H1 (cell line): ENCODE measurements around the gene CRTC2. TPM values are rescaled to one million over a fixed set of nuclear protein-coding genes. Genes with fewer than 3 reads are reported as not detected.

ENCODE experiments used
- CTCF ChIA-PET: fragments of 300-600 bp; sonication (Branson Sonifier 250); formaldehyde crosslinking; loops from one replicate; lab custom pipeline; 2021; ENCODE audit not compliant: partially characterized antibody; lab: Charles Lee
- POLR2A ChIA-PET: fragments of 300-600 bp; sonication (Branson Sonifier 250); formaldehyde crosslinking; loops from one replicate; lab custom pipeline; 2021; ENCODE audit warnings: inconsistent platforms; ENCODE audit not compliant: partially characterized antibody; lab: Charles Lee
- DNase-seq, 2 experiments: peaks; one replicate each; pipeline versions ENCODE4 v3.0.0 to v3.0.0-alpha.2; 2010 to 2022; ENCODE audit warnings: low spot score in 2 of 2, low read depth in 1 of 2, mixed read lengths in 1 of 2
- FAIRE-seq: peaks from 2 replicates; lab custom pipeline; 2011; peaks lifted over from hg19 to GRCh38; lab: Jason Lieb, UNC
- H2AFZ ChIP-seq: 2 replicates; pipeline ENCODE4 v1.8.1; 2012; ENCODE audit warnings: low read length, inconsistent platforms
- H2AK5ac ChIP-seq: 2 replicates; pipeline ENCODE4 v1.6.1; 2013; ENCODE audit warnings: low read depth, low read length
- H2BK120ac ChIP-seq: replicated peaks from 2 replicates; pipeline ENCODE3; 2013; ENCODE audit warnings: low read depth, low read length, inconsistent platforms
- H2BK12ac ChIP-seq: 2 replicates; pipeline ENCODE4 v1.6.1; 2013; ENCODE audit warnings: low read depth, low read length
- H2BK15ac ChIP-seq: 2 replicates; pipeline ENCODE4 v1.6.1; 2013; ENCODE audit warnings: low read length
- H2BK20ac ChIP-seq: 2 replicates; pipeline ENCODE4 v1.6.1; 2013; ENCODE audit warnings: low read length
- H2BK5ac ChIP-seq: 2 replicates; pipeline ENCODE4 v1.6.1; 2013; ENCODE audit warnings: low read depth, low read length
- H3K14ac ChIP-seq: 2 replicates; pipeline ENCODE4 v1.6.1; 2013; ENCODE audit warnings: inconsistent platforms; ENCODE audit not compliant: insufficient read length
- H3K18ac ChIP-seq: 2 replicates; pipeline ENCODE4 v1.6.1; 2013; ENCODE audit warnings: low read length; ENCODE audit errors: extremely low read depth
- H3K23ac ChIP-seq: 2 replicates; pipeline ENCODE4 v1.6.1; 2013; ENCODE audit warnings: inconsistent platforms; ENCODE audit not compliant: insufficient read length
- H3K23me2 ChIP-seq: 2 replicates; pipeline ENCODE4 v1.6.1; 2013; ENCODE audit warnings: low read depth, low read length
- H3K27ac ChIP-seq: 2 replicates; pipeline ENCODE4 v1.6.1; 2011; ENCODE audit warnings: low read depth, low read length, inconsistent platforms
- H3K27me3 ChIP-seq, 4 experiments: replicated peaks in 1 of 4; 1 replicate in 1 of 4; 2 replicates in 3 of 4; pipeline versions ENCODE4 v1.6.1 to v1.8.1; 2011 to 2013; ENCODE audit warnings: low read length in 3 of 4, mild to moderate bottlenecking in 3 of 4, inconsistent platforms in 2 of 4, mixed read lengths in 2 of 4, moderate library complexity in 1 of 4; ENCODE audit not compliant: control insufficient read depth in 3 of 4, insufficient read depth in 3 of 4; ENCODE audit errors: extremely low read depth in 1 of 4
- H3K36me3 ChIP-seq, 4 experiments: 2 replicates each; pipeline versions ENCODE4 v1.6.1 to v1.8.1; 2011 to 2013; ENCODE audit warnings: mild to moderate bottlenecking in 4 of 4, low read length in 3 of 4, moderate library complexity in 2 of 4, control low read depth in 1 of 4, inconsistent platforms in 1 of 4; ENCODE audit not compliant: insufficient read depth in 4 of 4, control insufficient read depth in 2 of 4
- H3K4ac ChIP-seq: replicated peaks from 2 replicates; pipeline ENCODE3; 2013; ENCODE audit warnings: low read length, low read depth, mixed read lengths, inconsistent platforms; ENCODE audit not compliant: insufficient read length
- H3K4me1 ChIP-seq, 4 experiments: replicated peaks in 1 of 4; 1 replicate in 1 of 4; 2 replicates in 3 of 4; pipeline versions ENCODE4 v1.6.1 to v1.8.1; 2011 to 2013; ENCODE audit warnings: low read length in 3 of 4, inconsistent platforms in 2 of 4, mixed read lengths in 1 of 4; ENCODE audit not compliant: insufficient read depth in 4 of 4, control insufficient read depth in 3 of 4
- H3K4me2 ChIP-seq, 2 experiments: 2 replicates each; pipeline versions ENCODE4 v1.6.1 to v1.8.1; 2011 to 2013; ENCODE audit warnings: low read depth in 2 of 2, low read length in 2 of 2, control low read depth in 1 of 2, inconsistent platforms in 1 of 2, mild to moderate bottlenecking in 1 of 2; ENCODE audit not compliant: insufficient read depth in 1 of 2
- H3K4me3 ChIP-seq, 4 experiments: fragments of 200-600, 300-600 bp in 1 of 4; sonication (generic), shearing (Covaris generic), sonication (Bioruptor Twin) in 1 of 4; 2 replicates each; pipeline versions ENCODE4 v1.5.1 to v1.8.1; 2011 to 2016; ENCODE audit warnings: low read length in 4 of 4, low read depth in 3 of 4, control low read depth in 2 of 4, inconsistent platforms in 2 of 4, mild to moderate bottlenecking in 2 of 4, mixed read lengths in 1 of 4, moderate library complexity in 1 of 4; ENCODE audit not compliant: insufficient read depth in 2 of 4; ENCODE audit errors: extremely low read depth in 1 of 4
- H3K56ac ChIP-seq: replicated peaks from 2 replicates; pipeline ENCODE3; 2013; ENCODE audit warnings: low read depth, mild to moderate bottlenecking, mixed read lengths, low read length, inconsistent platforms; ENCODE audit not compliant: insufficient read length
- H3K79me1 ChIP-seq: 2 replicates; pipeline ENCODE4 v1.6.1; 2013; ENCODE audit warnings: low read depth, low read length, control low read depth
- H3K79me2 ChIP-seq, 2 experiments: 2 replicates each; pipeline versions ENCODE4 v1.6.1 to v1.8.1; 2012 to 2013; ENCODE audit warnings: low read length in 2 of 2, mild to moderate bottlenecking in 2 of 2, inconsistent platforms in 1 of 2; ENCODE audit not compliant: insufficient read depth in 2 of 2, control insufficient read depth in 1 of 2
- H3K9ac ChIP-seq, 4 experiments: replicated peaks in 1 of 4; 1 replicate in 1 of 4; 2 replicates in 3 of 4; pipeline versions ENCODE4 v1.6.1 to v1.8.1; 2011 to 2013; ENCODE audit warnings: low read depth in 3 of 4, low read length in 3 of 4, control low read depth in 2 of 4, mild to moderate bottlenecking in 2 of 4, moderate library complexity in 2 of 4, inconsistent platforms in 1 of 4; ENCODE audit errors: extremely low read depth in 1 of 4
- H3K9me3 ChIP-seq, 2 experiments: 2 replicates each; pipeline versions ENCODE4 v1.6.1 to v1.8.1; 2012 to 2013; ENCODE audit warnings: mild to moderate bottlenecking in 2 of 2, moderate library complexity in 2 of 2, control low read depth in 1 of 2, inconsistent platforms in 1 of 2, low read depth in 1 of 2, low read length in 1 of 2, mixed read lengths in 1 of 2; ENCODE audit not compliant: insufficient read depth in 2 of 2
- H4K20me1 ChIP-seq, 2 experiments: replicated peaks in 1 of 2; 2 replicates each; pipeline versions ENCODE3 to v1.8.1; 2011 to 2013; ENCODE audit warnings: inconsistent platforms in 2 of 2, low read length in 2 of 2, mild to moderate bottlenecking in 1 of 2; ENCODE audit not compliant: insufficient read depth in 2 of 2, control insufficient read depth in 1 of 2
- H4K5ac ChIP-seq: 2 replicates; pipeline ENCODE4 v1.6.1; 2013; ENCODE audit warnings: low read length, low read depth, mixed read lengths, inconsistent platforms; ENCODE audit not compliant: insufficient read length
- H4K8ac ChIP-seq: 2 replicates; pipeline ENCODE4 v1.8.0; 2013; ENCODE audit warnings: mild to moderate bottlenecking, moderate library complexity, low read length, inconsistent platforms; ENCODE audit not compliant: insufficient read depth; ENCODE audit errors: extremely low read depth
- H4K91ac ChIP-seq: replicated peaks from 2 replicates; pipeline ENCODE3; 2013; ENCODE audit warnings: low read length, mixed read lengths, inconsistent platforms; ENCODE audit not compliant: insufficient read length
- RFX5 ChIP-seq: IDR thresholded peaks from 2 replicates; pipeline ENCODE4 v1.6.1; 2011; ENCODE audit warnings: low read depth, low read length, improper control_type of control experiment, borderline replicate concordance
- SP1 ChIP-seq: IDR thresholded peaks from 2 replicates; pipeline ENCODE4 v1.6.1; 2011; ENCODE audit warnings: low read depth, low read length
- WGBS, 2 experiments: shearing (Covaris generic) in 1 of 2; methylation state at CpG; one replicate each; pipeline versions ENCODE4 v1.1.6 to v1.1.7; 2013 to 2015; ENCODE audit warnings: low lambda C conversion rate in 2 of 2, mixed read lengths in 2 of 2, inconsistent platforms in 1 of 2, low coverage in 1 of 2, missing lambda C conversion rate in 1 of 2; ENCODE audit not compliant: insufficient replicate concordance in 2 of 2, insufficient coverage in 1 of 2, insufficient read length in 1 of 2; ENCODE audit errors: extremely low coverage in 1 of 2, missing lambda C conversion rate in 1 of 2; 5-methylcytosine and 5-hydroxymethylcytosine counted together
- polyA plus RNA-seq, 7 experiments: library from polyadenylated mRNA; depleted of rRNA in 3 of 7; stranded (reverse) in 5 of 7; unstranded in 2 of 7; fragments of >200 nt in 5 of 7; fragments of 200-250 nt in 2 of 7; gene quantifications; 1 replicate in 5 of 7; 2 replicates in 1 of 7; 4 replicates in 1 of 7; pipeline versions ENCODE4 v1.2.1 to v1.2.3, GENCODE V29; 2011 to 2013; ENCODE audit warnings: missing spikeins in 2 of 7, mixed read lengths in 2 of 7
- total RNA-seq: library from RNA; stranded (reverse); fragmentation: NEBNext Ultra II Directional; extraction: Animal tissue kit (Norgen Biotek cat#: 25700); gene quantifications from 2 replicates; pipeline ENCODE4 v1.2.1, GENCODE V29; 2021

Gene CRTC2
- total and polyA plus RNA-seq, 2 of the 8 experiments (the other 6 are each of a cell fraction or from before 2014, with no cell fraction given): 28.6 to 34.3 TPM

DNA sequence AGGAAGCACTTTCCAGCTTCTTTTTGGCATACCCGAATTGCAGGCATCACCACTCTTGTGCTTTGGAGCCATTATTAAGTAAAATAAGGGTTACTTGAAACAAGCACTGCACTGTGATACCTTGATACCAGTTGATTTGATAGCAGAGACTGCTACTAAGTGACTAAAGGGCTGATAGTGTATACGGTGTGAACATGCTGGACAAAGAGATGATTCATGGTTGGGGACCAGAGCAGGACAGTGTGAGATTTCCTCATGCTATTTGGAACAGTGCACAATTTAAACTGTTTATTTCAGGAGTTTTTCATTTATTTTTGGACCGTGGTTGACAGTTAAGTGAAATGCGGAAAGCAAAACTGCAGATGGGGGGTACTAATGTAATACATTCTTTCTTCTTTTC lies 42.0 kb upstream of the CRTC2 start:
- no peak overlapping the region for H2BK15ac ChIP-seq
- FAIRE-seq: no peak
- H2BK120ac ChIP-seq: no peak overlapping the region
- no peak overlapping the region for H4K8ac ChIP-seq
- no peak overlapping the region for H3K27ac ChIP-seq
- 91% methylated on average over 4 of the region's 4 CpGs; no CpG with 5 or more reads in 1 of the 2 experiments for WGBS, 2 experiments
- H3K56ac ChIP-seq: no peak overlapping the region
- no peaks in the 10 kb centered on the region for H3K4me1 ChIP-seq
- H4K20me1 ChIP-seq: peaks cover 0 to 2% of the 10 kb centered on the region in 2 experiments
- no peak overlapping the region for H3K9ac ChIP-seq
- ChIA-PET POLR2A (interaction anchor here (1.1 to 8.2 kb wide), 5 partner anchors 9 to 157 kb away, joined by 3 to 137 read pairs (median 3); partner anchors contain the start of genes RAB13 and RPS27), CTCF (interaction anchor here (0.9 to 1.2 kb wide), 2 partner anchors 9 to 39 kb away, joined by 3 to 5 read pairs; no protein-coding TSS in a partner anchor)
- no peak overlapping the region for H3K18ac ChIP-seq
- no peak overlapping the region for H4K91ac ChIP-seq
- no peaks in the 10 kb centered on the region for H3K79me2 ChIP-seq
- peaks cover 0 to 5% (median 2%) of the 10 kb centered on the region in 4 experiments; a peak in 5 of 8 replicates for H3K36me3 ChIP-seq
- no peak overlapping the region for H2BK20ac ChIP-seq
- H3K23ac ChIP-seq: no peak overlapping the region
- H3K9me3 ChIP-seq: peaks cover 0 to 3% of the 10 kb centered on the region in 2 experiments; a peak in 1 of 4 replicates
- no peak overlapping the region for H4K5ac ChIP-seq
- H2AK5ac ChIP-seq: no peak overlapping the region
- H3K23me2 ChIP-seq: no peaks in the 10 kb centered on the region
- DNase-seq: no peak
- no peaks in the 10 kb centered on the region for H3K27me3 ChIP-seq
- H3K4me2 ChIP-seq: no peak overlapping the region
- H3K4ac ChIP-seq: no peak overlapping the region
- H2BK12ac ChIP-seq: no peak overlapping the region
- no peak overlapping the region for H3K14ac ChIP-seq
- H3K4me3 ChIP-seq: no peak overlapping the region
- H2AFZ ChIP-seq: no peak overlapping the region
- no peak overlapping the region for H2BK5ac ChIP-seq
- H3K79me1 ChIP-seq: no peaks in the 10 kb centered on the region
- TF ChIP-seq SP1 (no peak), RFX5 (no peak)
